GM12878 (cell line): Measurements from ENCODE around the gene LUZP2. TPM values are rescaled to one million over a fixed set of nuclear protein-coding genes. Genes with fewer than 3 reads are reported as not detected.

Experiments
- ATAC-seq: fragments of 200-7000 bp; cut with Tn5 transposase; 3 replicates; pipeline ENCODE4 v1.9.1; 2020; ENCODE audit warnings: mild to moderate bottlenecking, moderate library complexity
- BruUV-seq: library from RNA; stranded (reverse); fragments of 400-500 nt; replicated peaks from 2 replicates; lab custom pipeline; 2021; lab: Mats Ljungman, UMichigan
- CTCF ChIA-PET: fragments of 300-600 bp; sonication (Branson Sonifier 250); formaldehyde crosslinking; extraction: SDS; loops from one replicate; lab custom pipeline; 2021; ENCODE audit warnings: inconsistent platforms; lab: Yijun Ruan, JAX
- POLR2A ChIA-PET: fragments of 350-600 bp; formaldehyde crosslinking; extraction: SDS; loops from one replicate; lab custom pipeline; 2021; ENCODE audit warnings: inconsistent platforms; lab: Charles Lee
- RAD21 ChIA-PET: fragments of 300-600 bp; sonication (Branson Sonifier 250); formaldehyde crosslinking; loops from one replicate; lab custom pipeline; 2023; ENCODE audit warnings: antibody characterized with exemption; ENCODE audit not compliant: unreplicated experiment; lab: Charles Lee
- SMC1A ChIA-PET: fragments of 300-600 bp; sonication (Branson Sonifier 250); formaldehyde crosslinking; loops from one replicate; lab custom pipeline; 2023; ENCODE audit not compliant: unreplicated experiment, uncharacterized antibody; lab: Charles Lee
- DNase-seq: peaks from one replicate; pipeline ENCODE4 v3.0.0-alpha.2; 2011; ENCODE audit warnings: low read depth, low spot score
- FAIRE-seq: peaks from 3 replicates; lab custom pipeline; 2011; peaks lifted over from hg19 to GRCh38; lab: Jason Lieb, UNC
- H2AFZ ChIP-seq: 2 replicates; pipeline ENCODE4 v1.6.0; 2011; ENCODE audit warnings: low read depth, low read length, control low read depth; ENCODE audit not compliant: control insufficient read depth
- H3K27ac ChIP-seq: 2 replicates; pipeline ENCODE4 v1.5.1; 2011; ENCODE audit warnings: control low read depth; ENCODE audit not compliant: control insufficient read depth, insufficient read depth
- H3K27me3 ChIP-seq, 2 experiments: replicated peaks in 1 of 2; 2 replicates each; pipeline versions ENCODE4 v1.6.0 to v1.6.1; 2011; ENCODE audit warnings: low read length in 1 of 2; ENCODE audit not compliant: control insufficient read depth in 2 of 2, insufficient read depth in 2 of 2
- H3K36me3 ChIP-seq, 2 experiments: 2 replicates each; pipeline ENCODE4 v1.5.1; 2011; ENCODE audit warnings: low read length in 1 of 2; ENCODE audit not compliant: control insufficient read depth in 2 of 2, insufficient read depth in 2 of 2
- H3K4me1 ChIP-seq: 2 replicates; pipeline ENCODE4 v1.6.1; 2011; ENCODE audit warnings: mild to moderate bottlenecking, low read length, moderate library complexity, mixed read lengths; ENCODE audit not compliant: control insufficient read depth, insufficient read depth
- H3K4me2 ChIP-seq: 2 replicates; pipeline ENCODE4 v1.6.0; 2011; ENCODE audit warnings: control low read depth; ENCODE audit not compliant: control insufficient read depth, insufficient read depth
- H3K4me3 ChIP-seq: fragments of 200-600 bp; sonication (generic); 2 replicates; pipeline ENCODE4 v1.5.1; 2016
- H3K79me2 ChIP-seq: 2 replicates; pipeline ENCODE4 v1.6.0; 2011; ENCODE audit warnings: low read length; ENCODE audit not compliant: control insufficient read depth, insufficient read depth
- H3K9ac ChIP-seq: 2 replicates; pipeline ENCODE4 v1.8.0; 2011; ENCODE audit warnings: low read length, control low read depth, mixed read lengths; ENCODE audit not compliant: control insufficient read depth, insufficient read depth
- H3K9me3 ChIP-seq: replicated peaks from 3 replicates; pipeline ENCODE4 v1.5.1; 2011; ENCODE audit warnings: mild to moderate bottlenecking, low read length; ENCODE audit not compliant: control insufficient read depth, insufficient read depth
- H4K20me1 ChIP-seq: 2 replicates; pipeline ENCODE4 v1.6.0; 2011; ENCODE audit not compliant: control insufficient read depth, insufficient read depth
- ATF7 ChIP-seq: fragments of 450-650 bp; IDR thresholded peaks from 2 replicates; pipeline ENCODE4 v1.6.1; 2016; ENCODE audit warnings: low read depth, mild to moderate bottlenecking
- BRCA1 ChIP-seq: IDR thresholded peaks from 2 replicates; pipeline ENCODE4 v1.6.1; 2011; ENCODE audit warnings: low read depth, low read length, improper control_type of control experiment
- CBFB ChIP-seq: IDR thresholded peaks from 2 replicates; pipeline ENCODE4 v1.6.1; 2016; ENCODE audit warnings: antibody characterized with exemption, low read depth
- CREB1 ChIP-seq: IDR thresholded peaks from 2 replicates; pipeline ENCODE4 v1.6.1; 2012; ENCODE audit warnings: low read depth, mild to moderate bottlenecking, inconsistent platforms
- CTCF ChIP-seq, 3 experiments: IDR thresholded peaks in 2 of 3; conservative IDR thresholded peaks in 1 of 3; 2 replicates each; pipeline ENCODE4 v1.5.1; 2011; ENCODE audit warnings: low read depth in 3 of 3, low read length in 3 of 3, mild to moderate bottlenecking in 3 of 3, control low read depth in 2 of 3, moderate library complexity in 2 of 3, inconsistent platforms in 1 of 3, mixed read lengths in 1 of 3; ENCODE audit not compliant: control insufficient read depth in 2 of 3, insufficient read depth in 1 of 3; ENCODE audit errors: extremely low read depth in 1 of 3
- FOXK2 ChIP-seq: fragments of 450-650 bp; IDR thresholded peaks from 2 replicates; pipeline ENCODE4 v1.6.1; 2017; ENCODE audit warnings: mild to moderate bottlenecking, moderate library complexity
- IRF4 ChIP-seq: IDR thresholded peaks from 2 replicates; pipeline ENCODE4 v1.6.1; 2011; ENCODE audit warnings: low read depth, low read length
- NFYA ChIP-seq: IDR thresholded peaks from 2 replicates; pipeline ENCODE4 v1.6.1; 2011; ENCODE audit warnings: low read depth, mild to moderate bottlenecking, low read length, improper control_type of control experiment, borderline replicate concordance
- NFYB ChIP-seq: IDR thresholded peaks from 2 replicates; pipeline ENCODE4 v1.6.1; 2011; ENCODE audit warnings: low read depth, mild to moderate bottlenecking, low read length, improper control_type of control experiment, moderate library complexity; ENCODE audit not compliant: insufficient read depth
- NKRF ChIP-seq: fragments of 450-650 bp; conservative IDR thresholded peaks from 2 replicates; pipeline ENCODE4 v1.6.1; 2017; ENCODE audit warnings: mild to moderate bottlenecking, moderate library complexity
- NR2C2 ChIP-seq: IDR thresholded peaks from 2 replicates; pipeline ENCODE4 v1.6.1; 2011; ENCODE audit warnings: borderline replicate concordance, low read depth; ENCODE audit not compliant: control insufficient read depth, insufficient read length
- RBBP5 ChIP-seq: fragments of 200-600 bp; sonication (generic); conservative IDR thresholded peaks from 2 replicates; pipeline ENCODE4 v1.6.1; 2016
- RCOR1 ChIP-seq: conservative IDR thresholded peaks from 2 replicates; pipeline ENCODE4 v1.6.1; 2012; ENCODE audit warnings: low read depth, low read length, improper control_type of control experiment
- STAT1 ChIP-seq: fragments of 450-650 bp; conservative IDR thresholded peaks from 2 replicates; pipeline ENCODE4 v1.6.1; 2014; ENCODE audit warnings: antibody characterized with exemption, mild to moderate bottlenecking
- SUPT20H ChIP-seq: IDR thresholded peaks from 2 replicates; pipeline ENCODE4 v1.6.1; 2011; ENCODE audit warnings: low read depth, mild to moderate bottlenecking, low read length, moderate library complexity, borderline replicate concordance; ENCODE audit not compliant: control insufficient read depth
- SUZ12 ChIP-seq: fragments of 200-600 bp; sonication (generic); IDR thresholded peaks from one replicate; pipeline ENCODE4 v1.6.1; 2018; ENCODE audit warnings: antibody characterized with exemption, mild to moderate bottlenecking; ENCODE audit not compliant: unreplicated experiment
- TCF3 ChIP-seq: IDR thresholded peaks from 2 replicates; pipeline ENCODE4 v1.6.1; 2012; ENCODE audit warnings: low read depth, mild to moderate bottlenecking, low read length, borderline replicate concordance; ENCODE audit not compliant: insufficient read depth
- WRNIP1 ChIP-seq: IDR thresholded peaks from 2 replicates; pipeline ENCODE4 v1.6.1; 2011; ENCODE audit warnings: low read depth, low read length, improper control_type of control experiment, borderline replicate concordance
- WGBS: methylation state at CpG from one replicate; pipeline ENCODE4 v1.1.6; 2016; ENCODE audit warnings: low lambda C conversion rate; ENCODE audit not compliant: insufficient replicate concordance, insufficient coverage; ENCODE audit errors: missing lambda C conversion rate; 5-methylcytosine and 5-hydroxymethylcytosine counted together
- in situ Hi-C: fragments of 300-500 bp; cut with MboI; formaldehyde crosslinking; loops from 9 replicates; pipeline ENCODE4 v1.14.3; 2018; ENCODE audit warnings: mixed read lengths
- intact Hi-C: fragments of 100-400 bp; cut with micrococcal nuclease; formaldehyde crosslinking; loops from one replicate; pipeline ENCODE4 v1.14.2; 2022; ENCODE audit not compliant: unreplicated experiment
- polyA plus RNA-seq, 11 experiments: library from polyadenylated mRNA; depleted of rRNA in 4 of 11; unstranded in 6 of 11; stranded (reverse) in 5 of 11; fragments of >200 nt; fragmentation: Nextera tagmentation in 4 of 11; fragmentation: Illumina TruSeq in 1 of 11; extraction: Ambion mirVana in 4 of 11; extraction: Trizol in 1 of 11; gene quantifications; 1 replicate in 1 of 11; 2 replicates in 10 of 11; pipeline versions ENCODE4 v1.2.1 to v1.2.3, GENCODE V29; 2011 to 2016; ENCODE audit warnings: inconsistent platforms in 2 of 11, missing spikeins in 2 of 11, low read depth in 1 of 11
- total RNA-seq, 4 experiments: library from RNA; depleted of rRNA in 3 of 4; stranded (reverse); fragments of >200 nt in 3 of 4; fragmentation: Illumina TruSeq in 1 of 4; extraction: Trizol in 1 of 4; gene quantifications; 2 replicates each; pipeline versions ENCODE4 v1.2.1 to v1.2.3, GENCODE V29; 2013 to 2021

The LUZP2 gene
- total and polyA plus RNA-seq, 10 of the 15 experiments (the other 5 are each of a cell fraction or from before 2014, with no cell fraction given): not detected

GRCh38 chr11:24738972-24739371 is 242.1 kb downstream of the LUZP2 start:
- no peak for FAIRE-seq
- Histone ChIP-seq H3K9me3 (no peaks in the 10 kb centered on the region), H3K27ac (no peak overlapping the region), H3K79me2 (no peaks in the 10 kb centered on the region), H3K27me3 (no peaks in the 10 kb centered on the region), H3K4me1 (no peaks in the 10 kb centered on the region), H3K9ac (no peak overlapping the region), H2AFZ (no peak overlapping the region), H4K20me1 (no peaks in the 10 kb centered on the region), H3K4me3 (no peak overlapping the region), H3K36me3 (no peaks in the 10 kb centered on the region), H3K4me2 (no peak overlapping the region)
- in situ Hi-C loops (no loop called here), intact Hi-C loops (no loop called here)
- ChIA-PET RAD21 (no interaction called here), POLR2A (no interaction called here), SMC1A (no interaction called here), CTCF (no interaction called here)
- no peak for DNase-seq
- 0% methylated on average over 2 of the region's 2 CpGs for WGBS
- ATAC-seq: no peak
- no TSS peak for BruUV-seq
- TF ChIP-seq SUPT20H (no peak), CTCF (IDR thresholded peaks at IDR 0.05 in 2 of 3, conservative IDR thresholded peaks at IDR 0.05 in 1 of 3; ENCODE audit: control insufficient read depth in 2 of 3, extremely low read depth in 1 of 3, insufficient read depth in 1 of 3, low read depth in 3 of 3, low read length in 3 of 3) (no peak), NR2C2 (no peak), NFYB (no peak), ATF7 (no peak), CREB1 (no peak), RBBP5 (no peak), CBFB (no peak), RCOR1 (no peak), BRCA1 (no peak), WRNIP1 (no peak), SUZ12 (no peak), TCF3 (no peak), NFYA (no peak), FOXK2 (no peak), STAT1 (no peak), IRF4 (no peak), NKRF (no peak)
